Left lung (tissue), 10 donors: ENCODE data around the gene NFKBIE. TPM values are rescaled to one million over a fixed set of nuclear protein-coding genes. Genes with fewer than 3 reads are reported as not detected.

ENCODE experiments used
- ATAC-seq: fragments of 200-7000 bp; cut with Tn5 transposase; one replicate; pipeline ENCODE4 v1.9.1; 2020; ENCODE audit warnings: moderate library complexity
- DNase-seq, 4 donors: peaks; one replicate each; pipeline ENCODE4 v3.0.0-alpha.2; 2013 to 2020
- H3K27ac ChIP-seq, 2 donors: fragments of 200-600 bp; sonication (generic) in 1 of 2; one replicate each; pipeline versions ENCODE4 v1.5.0 to v1.8.0; 2020 to 2021
- H3K27me3 ChIP-seq, 2 donors: fragments of 200-600 bp; sonication (generic) in 1 of 2; one replicate each; pipeline versions ENCODE4 v1.5.0 to v1.8.0; 2020 to 2021
- H3K36me3 ChIP-seq, 2 donors: fragments of 200-600 bp; sonication (generic) in 1 of 2; one replicate each; pipeline versions ENCODE4 v1.5.0 to v1.8.0; 2020 to 2021
- H3K4me1 ChIP-seq, 2 donors: fragments of 200-600 bp; one replicate each; pipeline ENCODE4 v1.8.0; 2021
- H3K4me3 ChIP-seq, 2 donors: fragments of 200-600 bp; sonication (generic) in 1 of 2; one replicate each; pipeline versions ENCODE4 v1.5.0 to v1.8.0; 2020 to 2021; ENCODE audit warnings: mild to moderate bottlenecking in 1 of 2
- H3K9me3 ChIP-seq, 2 donors: fragments of 200-600 bp; sonication (generic) in 1 of 2; one replicate each; pipeline versions ENCODE4 v1.5.0 to v1.8.0; 2020 to 2021
- intact Hi-C, 2 donors: fragments of 100-400 bp; cut with DNase I; formaldehyde crosslinking; loops; one replicate each; pipeline versions ENCODE4 v1.11.2 to v1.14.2; 2022
- polyA plus RNA-seq, 6 donors: library from polyadenylated mRNA; unstranded; fragments of 120-200 nt; gene quantifications; one replicate each; pipeline ENCODE4 v1.2.1, GENCODE V29; 2013; ENCODE audit not compliant: insufficient read length in 6 of 6
- total RNA-seq, 2 donors: library from RNA; stranded (reverse); fragmentation: NEBNext Ultra II Directional; extraction: Animal tissue kit (Norgen Biotek cat#: 25700); gene quantifications; one replicate each; pipeline ENCODE4 v1.2.1, GENCODE V29; 2021
- TF ChIP-seq, protein P1 (sequence below), 2 donors: fragments of 200-600 bp; sonication (generic) in 1 of 2; IDR thresholded peaks; one replicate each; pipeline versions ENCODE4 v1.5.0 to v1.8.0; 2021; ENCODE audit warnings: antibody characterized with exemption in 2 of 2
- donor health status: DM: no; HTN: yes; CAD: no.
- donor health status: DM: no; HTN: no; CAD: no.

NFKBIE gene
- total and polyA plus RNA-seq, 8 donors, result 7.5 to 19.3 (median 8.9) TPM

GRCh38 chr6:44306710-44307109, 41.4 kb upstream of the NFKBIE start:
- H3K27ac ChIP-seq, result no peak overlapping the region
- no peaks in the 10 kb centered on the region for H3K27me3 ChIP-seq
- TF ChIP-seq, protein P1, sequence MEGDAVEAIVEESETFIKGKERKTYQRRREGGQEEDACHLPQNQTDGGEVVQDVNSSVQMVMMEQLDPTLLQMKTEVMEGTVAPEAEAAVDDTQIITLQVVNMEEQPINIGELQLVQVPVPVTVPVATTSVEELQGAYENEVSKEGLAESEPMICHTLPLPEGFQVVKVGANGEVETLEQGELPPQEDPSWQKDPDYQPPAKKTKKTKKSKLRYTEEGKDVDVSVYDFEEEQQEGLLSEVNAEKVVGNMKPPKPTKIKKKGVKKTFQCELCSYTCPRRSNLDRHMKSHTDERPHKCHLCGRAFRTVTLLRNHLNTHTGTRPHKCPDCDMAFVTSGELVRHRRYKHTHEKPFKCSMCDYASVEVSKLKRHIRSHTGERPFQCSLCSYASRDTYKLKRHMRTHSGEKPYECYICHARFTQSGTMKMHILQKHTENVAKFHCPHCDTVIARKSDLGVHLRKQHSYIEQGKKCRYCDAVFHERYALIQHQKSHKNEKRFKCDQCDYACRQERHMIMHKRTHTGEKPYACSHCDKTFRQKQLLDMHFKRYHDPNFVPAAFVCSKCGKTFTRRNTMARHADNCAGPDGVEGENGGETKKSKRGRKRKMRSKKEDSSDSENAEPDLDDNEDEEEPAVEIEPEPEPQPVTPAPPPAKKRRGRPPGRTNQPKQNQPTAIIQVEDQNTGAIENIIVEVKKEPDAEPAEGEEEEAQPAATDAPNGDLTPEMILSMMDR (IDR thresholded peaks at IDR 0.05), result no peak
- H3K36me3 ChIP-seq, result peaks cover 0 to 100% of the 10 kb centered on the region in 2 donors
- peaks cover 0 to 3% of the 10 kb centered on the region in 2 donors for H3K4me1 ChIP-seq
- DNase-seq, result no peak
- intact Hi-C loops, result no loop called here
- H3K4me3 ChIP-seq, result no peak overlapping the region
- H3K9me3 ChIP-seq, result no peaks in the 10 kb centered on the region
- ATAC-seq, result no peak

DNA sequence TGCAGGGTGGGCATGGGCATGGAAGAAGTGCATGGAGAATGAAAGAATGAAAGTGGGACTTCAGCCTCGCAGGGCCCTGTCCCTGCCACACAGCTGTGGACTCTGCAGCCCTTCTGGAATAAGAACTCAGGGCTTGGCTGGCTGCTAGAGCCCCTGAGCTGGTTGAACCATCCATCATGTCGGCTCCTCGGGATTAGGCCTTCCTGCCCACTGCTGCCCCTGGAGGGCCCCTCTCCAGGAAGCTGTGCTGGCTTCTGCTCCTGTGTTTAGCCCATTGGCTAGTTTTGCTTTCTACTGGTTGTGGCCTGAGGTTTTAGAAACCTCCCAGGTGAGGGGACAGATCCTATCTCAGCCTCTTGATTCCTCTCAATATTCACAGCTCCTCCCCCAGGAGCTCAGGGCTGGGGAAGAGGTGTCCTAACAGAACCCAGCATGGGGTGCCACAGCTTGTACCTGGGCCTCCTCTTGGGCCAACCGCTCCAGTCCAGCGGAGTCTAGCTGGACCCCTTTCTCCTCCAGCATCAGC, 39.9 kb upstream of the NFKBIE start:
- Histone ChIP-seq H3K4me1 (no peaks in the 10 kb centered on the region), H3K9me3 (no peaks in the 10 kb centered on the region), H3K36me3 (peaks cover 0 to 100% of the 10 kb centered on the region in 2 donors), H3K27me3 (no peaks in the 10 kb centered on the region), H3K27ac (no peak overlapping the region), H3K4me3 (no peak overlapping the region)
- intact Hi-C loops, result no loop called here
- TF ChIP-seq, protein P1 (IDR thresholded peaks at IDR 0.05), result no peak
- ATAC-seq (no peak), DNase-seq (no peak)

- TF ChIP-seq, protein P1 (IDR thresholded peaks at IDR 0.05), result peak; percentile 50 to 82
- DNase-seq (peak in 1 of 4 donors; percentile 22), ATAC-seq (peak; percentile 70)
- H3K27ac ChIP-seq, result no peak overlapping the region
- no peaks in the 10 kb centered on the region for H3K9me3 ChIP-seq
- H3K4me3 ChIP-seq, result no peak overlapping the region
- H3K36me3 ChIP-seq, result peaks cover 0 to 96% of the 10 kb centered on the region in 2 donors
- no peaks in the 10 kb centered on the region for H3K27me3 ChIP-seq
- H3K4me1 ChIP-seq, result no peaks in the 10 kb centered on the region
- intact Hi-C loops, result no loop called here
Measured at GRCh38 chr6:44304282-44305199, 39.2 kb upstream of the NFKBIE start.

DNA sequence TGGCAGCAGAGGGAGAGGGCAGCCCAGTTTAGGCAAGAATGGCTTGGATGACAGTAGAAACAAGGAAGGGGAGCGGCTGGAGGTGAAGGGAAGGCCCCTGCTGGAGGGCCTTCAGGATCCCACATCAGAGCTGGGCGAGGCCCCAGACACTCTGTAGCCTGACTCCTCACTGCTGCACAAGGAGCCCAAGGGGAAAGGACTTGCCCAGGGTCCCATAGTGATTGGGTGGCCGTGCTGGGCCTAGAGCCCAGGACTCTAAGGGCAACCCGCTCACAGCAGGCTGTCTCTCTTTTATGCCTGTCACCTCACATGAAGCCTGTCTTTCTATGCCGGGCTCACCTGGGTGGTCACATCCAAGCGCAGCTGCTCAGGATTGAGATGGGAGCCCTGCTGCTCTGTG, 38.5 kb upstream of the NFKBIE start:
- DNase-seq (no peak), ATAC-seq (no peak)
- Histone ChIP-seq H3K9me3 (no peaks in the 10 kb centered on the region), H3K4me1 (no peaks in the 10 kb centered on the region), H3K27ac (no peak overlapping the region), H3K36me3 (peaks cover 0 to 89% of the 10 kb centered on the region in 2 donors), H3K4me3 (no peak overlapping the region), H3K27me3 (peaks cover 0 to 1% of the 10 kb centered on the region in 2 donors)
- TF ChIP-seq, protein P1 (IDR thresholded peaks at IDR 0.05), result no peak
- intact Hi-C loops, result no loop called here

- no peak overlapping the region for H3K27ac ChIP-seq
- no peak overlapping the region for H3K4me3 ChIP-seq
- ATAC-seq (no peak), DNase-seq (no peak)
- peaks cover 5 to 11% of the 10 kb centered on the region in 2 donors for H3K27me3 ChIP-seq
- H3K9me3 ChIP-seq, result no peaks in the 10 kb centered on the region
- peaks cover 0 to 80% of the 10 kb centered on the region in 2 donors for H3K36me3 ChIP-seq
- intact Hi-C loops, result no loop called here
- TF ChIP-seq, protein P1 (IDR thresholded peaks at IDR 0.05), result no peak
- H3K4me1 ChIP-seq, result peaks cover 0 to 5% of the 10 kb centered on the region in 2 donors
Measured at GRCh38 chr6:44302856-44303255, 37.5 kb upstream of the NFKBIE start.
